WERI-Rb-1 (cell line): ENCODE results near the gene SOCS7.
A peak's percentile ranks its signal among the peaks of the same experiment; 100 is the strongest.

Source experiments
- DNase-seq: peaks from one replicate; pipeline ENCODE4 v3.0.0-alpha.2; 2020
- H3K27ac ChIP-seq: fragments of 250-450 bp; sonication (Bioruptor Pico); 2 replicates; pipeline ENCODE4 v1.5.1; 2020; ENCODE audit warnings: mild to moderate bottlenecking, moderate library complexity
- H3K27me3 ChIP-seq: fragments of 250-450 bp; sonication (Bioruptor Pico); 2 replicates; pipeline ENCODE4 v1.5.1; 2021; ENCODE audit warnings: mild to moderate bottlenecking, low read depth, moderate library complexity; ENCODE audit not compliant: insufficient read depth, severe bottlenecking
- H3K36me3 ChIP-seq: fragments of 250-450 bp; sonication (Bioruptor Pico); 2 replicates; pipeline ENCODE4 v1.5.1; 2020; ENCODE audit warnings: mild to moderate bottlenecking, moderate library complexity
- H3K4me3 ChIP-seq: 2 replicates; pipeline ENCODE4 v1.5.1; 2011; ENCODE audit warnings: low read depth, mild to moderate bottlenecking, control low read depth, low read length
- H3K9me3 ChIP-seq: fragments of 250-450 bp; sonication (Bioruptor Pico); 2 replicates; pipeline ENCODE4 v1.5.1; 2021; ENCODE audit warnings: mild to moderate bottlenecking, moderate library complexity; ENCODE audit not compliant: severe bottlenecking
- CTCF ChIP-seq: IDR thresholded peaks from 2 replicates; pipeline ENCODE4 v1.5.1; 2011; ENCODE audit warnings: low read depth, mild to moderate bottlenecking, control low read depth, inconsistent platforms, low read length

Gene SOCS7

GRCh38 chr17:38344420-38344745, 7.3 kb upstream of the SOCS7 start:
- no peaks in the 10 kb centered on the region for H3K9me3 ChIP-seq
- no peak overlapping the region for H3K27ac ChIP-seq
- H3K4me3 ChIP-seq, result no peak overlapping the region
- TF ChIP-seq CTCF, result no peak
- no peaks in the 10 kb centered on the region for H3K36me3 ChIP-seq
- no peaks in the 10 kb centered on the region for H3K27me3 ChIP-seq
- no peak for DNase-seq

- no peak for DNase-seq
- no peak for TF ChIP-seq CTCF
- no peak overlapping the region for H3K27ac ChIP-seq
Measured at GRCh38 chr17:38345743-38346142, 5.9 kb upstream of the SOCS7 start.

GRCh38 chr17:38349097-38349730, 2.4 kb upstream of the SOCS7 start:
- H3K36me3 ChIP-seq, result no peaks in the 10 kb centered on the region
- peak; percentile 90 for DNase-seq
- H3K27ac ChIP-seq, result no peak overlapping the region
- H3K27me3 ChIP-seq, result no peaks in the 10 kb centered on the region
- no peaks in the 10 kb centered on the region for H3K9me3 ChIP-seq
- peak; percentile 91 for TF ChIP-seq CTCF
- H3K4me3 ChIP-seq, result no peak overlapping the region

More at GRCh38 chr17:38345743-38346142, 5.9 kb upstream of the SOCS7 start:
- H3K36me3 ChIP-seq, result no peaks in the 10 kb centered on the region
- no peak overlapping the region for H3K4me3 ChIP-seq
- no peaks in the 10 kb centered on the region for H3K27me3 ChIP-seq
- no peaks in the 10 kb centered on the region for H3K9me3 ChIP-seq

GRCh38 chr17:38350035-38350434, 1.6 kb upstream of the SOCS7 start:
- no peak for TF ChIP-seq CTCF
- Histone ChIP-seq H3K27ac (no peak overlapping the region), H3K9me3 (no peaks in the 10 kb centered on the region), H3K27me3 (no peaks in the 10 kb centered on the region), H3K36me3 (no peaks in the 10 kb centered on the region; the same call in 1 of the 2 replicates), H3K4me3 (no peak overlapping the region)
- no peak for DNase-seq

GRCh38 chr17:38352245-38353085, 821 bp downstream of the SOCS7 start:
- H3K4me3 ChIP-seq, result peak overlapping the region; percentile 84
- no peaks in the 10 kb centered on the region; the same call in none of the 2 replicates for H3K36me3 ChIP-seq
- no peak for TF ChIP-seq CTCF
- H3K27me3 ChIP-seq, result no peaks in the 10 kb centered on the region
- H3K27ac ChIP-seq, result peak overlapping the region; percentile 72
- peak; percentile 23 for DNase-seq
- H3K9me3 ChIP-seq, result no peaks in the 10 kb centered on the region
